Heart left ventricle (tissue), 16 donors: ENCODE results near the gene IFNL4. TPM values are rescaled to one million over a fixed set of nuclear protein-coding genes. Genes with fewer than 3 reads are reported as not detected.
"Not testable (repeated sequence)": the region's sequence is repeated elsewhere in the genome, so short reads cannot be mapped to it uniquely, and the experiment has no call there.

Source experiments
- ATAC-seq, 4 donors: fragments of 200-7000 bp; cut with Tn5 transposase; one replicate each; pipeline ENCODE4 v1.9.1; 2020 to 2022; ENCODE audit warnings: moderate library complexity in 4 of 4, mild to moderate bottlenecking in 3 of 4, moderate number of reproducible peaks in 1 of 4
- DNase-seq, 5 donors: peaks; one replicate each; pipeline ENCODE4 v3.0.0-alpha.2; 2020
- H3K27ac ChIP-seq, 12 donors: fragments of 200-600 bp; sonication (generic) in 4 of 12; one replicate each; pipeline versions ENCODE4 v1.5.0 to v1.8.0; 2016 to 2022; ENCODE audit warnings: mild to moderate bottlenecking in 2 of 12
- H3K27me3 ChIP-seq, 9 donors: fragments of 200-600 bp; sonication (generic) in 2 of 9; one replicate each; pipeline versions ENCODE4 v1.5.1 to v1.8.0; 2016 to 2022; ENCODE audit warnings: mild to moderate bottlenecking in 3 of 9
- H3K36me3 ChIP-seq, 9 donors: fragments of 200-600 bp; sonication (generic) in 2 of 9; one replicate each; pipeline versions ENCODE4 v1.5.0 to v1.8.0; 2018 to 2022; ENCODE audit warnings: mild to moderate bottlenecking in 2 of 9
- H3K4me1 ChIP-seq, 12 donors: fragments of 200-600 bp; sonication (generic) in 4 of 12; one replicate each; pipeline versions ENCODE4 v1.5.0 to v1.8.0; 2016 to 2022; ENCODE audit warnings: mild to moderate bottlenecking in 3 of 12
- H3K4me3 ChIP-seq, 12 donors: fragments of 200-600 bp; sonication (generic) in 4 of 12; one replicate each; pipeline versions ENCODE4 v1.5.0 to v1.8.0; 2017 to 2022; ENCODE audit warnings: mild to moderate bottlenecking in 9 of 12, moderate library complexity in 4 of 12
- H3K9me3 ChIP-seq, 12 donors: fragments of 200-600 bp; sonication (generic) in 4 of 12; one replicate each; pipeline versions ENCODE4 v1.5.0 to v1.8.0; 2016 to 2022; ENCODE audit warnings: mild to moderate bottlenecking in 1 of 12
- POLR2A ChIP-seq, 2 donors: fragments of 450-650 bp; IDR thresholded peaks; one replicate each; pipeline ENCODE4 v1.6.1; 2017; ENCODE audit warnings: antibody characterized with exemption in 2 of 2, mild to moderate bottlenecking in 2 of 2, moderate library complexity in 2 of 2
- WGBS, 4 donors: extraction: QIAGEN DNeasy Blood & Tissue Kit in 2 of 4; methylation state at CpG; one replicate each; pipeline versions ENCODE4 v1.1.5 to v1.1.7; 2013 to 2018; 5-methylcytosine and 5-hydroxymethylcytosine counted together
- intact Hi-C, 10 donors: fragments of 100-400 bp; cut with DNase I; formaldehyde crosslinking; loops; one replicate each; pipeline versions ENCODE4 v1.11.1 to v1.14.2; 2022
- polyA plus RNA-seq, 2 donors: library from polyadenylated mRNA; stranded (reverse); fragments of 200-250 nt; gene quantifications; one replicate each; pipeline ENCODE4 v1.2.3, GENCODE V29; 2013
- total RNA-seq, 9 donors: library from RNA; depleted of rRNA in 2 of 9; stranded (reverse); fragments of >200 nt in 2 of 9; fragmentation: NEBNext Ultra II Directional in 3 of 9; extraction: Animal tissue kit (Norgen Biotek cat#: 25700) in 3 of 9; gene quantifications; one replicate each; pipeline versions ENCODE4 v1.1.0 to v1.2.4, GENCODE V29; 2016 to 2023
- TF ChIP-seq, protein P1 (sequence below), 12 donors: fragments of 200-600 bp; sonication (generic) in 4 of 12; IDR thresholded peaks; one replicate each; pipeline versions ENCODE4 v1.5.0 to v1.8.0; 2018 to 2022; ENCODE audit warnings: antibody characterized with exemption in 12 of 12, mild to moderate bottlenecking in 5 of 12
- donor health status: ischemic (EF 13 %, LVEDD 7.1; RV severe dilation, severe dysfunction).
- donor health status: healthy with polysubstance abuse.
- donor health status: DM: no; HTN: yes; CAD: no.
- donor health status: DM: no; HTN: no; CAD: no.
- donor health status: ischemic (EF 25% LVEDD 6.9; RV normal size, moderate dysfunction).
- donor health status: ischemic (EF 25% LVEDD 5.7; RV mildly dilated, moderate dysfunction).
- donor health status: healthy.
- donor health status: DM: yes; HTN: yes; CAD: no.
- donor health status: ischemic (EF 35%, LVEDD 5.7; RV mildly dilated, moderate dysfunction).
- donor health status: nonischemic (EF 11% LVEDD 7.7; RV severe dilation, severe dysfunction).
- donor health status: DM: yes; HTN: yes; CAD: no.
- donor health status: PGD.
- donor health status: ischemic (EF 29% LVEDD 5.4; RV normal size, mild dysfunction).
- donor health status: nonischemic (EF 23%, LVEDD 6.1; RV moderate dilation, normal function).

Gene IFNL4
- total and polyA plus RNA-seq, 11 donors = not detected

DNA sequence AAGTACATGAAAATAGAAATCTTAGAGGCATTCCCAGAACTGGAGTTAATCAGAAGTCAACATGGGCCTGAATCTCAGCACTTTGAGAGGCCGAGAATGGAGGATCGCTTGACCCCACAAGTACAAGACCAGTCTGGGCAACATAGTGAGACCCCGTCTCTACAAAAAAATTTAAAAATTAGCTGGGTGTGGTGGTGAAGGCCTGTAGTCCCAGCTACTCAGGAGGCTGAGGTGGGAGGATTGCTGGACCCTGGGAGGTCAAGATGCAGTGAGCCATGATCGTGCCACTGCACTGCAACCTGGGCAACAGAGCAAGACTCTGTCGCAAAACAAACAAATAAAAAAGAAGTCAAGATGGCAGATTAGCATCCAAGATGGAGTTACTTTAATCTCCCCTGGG, 28.1 kb upstream of the IFNL4 start:
- Histone ChIP-seq H3K36me3 (no peaks in the 10 kb centered on the region), H3K4me1 (no peaks in the 10 kb centered on the region), H3K27ac (no peak overlapping the region), H3K27me3 (peaks cover 0 to 20% (median 4%) of the 10 kb centered on the region in 9 donors), H3K4me3 (no peak overlapping the region), H3K9me3 (peaks cover 0 to 9% (median 1%) of the 10 kb centered on the region in 12 donors)
- 90 to 95% (median 93%) methylated on average over 5 of the region's 5 CpGs for WGBS, 4 donors
- no peak for ATAC-seq
- intact Hi-C loops = no loop called here
- TF ChIP-seq, protein P1, sequence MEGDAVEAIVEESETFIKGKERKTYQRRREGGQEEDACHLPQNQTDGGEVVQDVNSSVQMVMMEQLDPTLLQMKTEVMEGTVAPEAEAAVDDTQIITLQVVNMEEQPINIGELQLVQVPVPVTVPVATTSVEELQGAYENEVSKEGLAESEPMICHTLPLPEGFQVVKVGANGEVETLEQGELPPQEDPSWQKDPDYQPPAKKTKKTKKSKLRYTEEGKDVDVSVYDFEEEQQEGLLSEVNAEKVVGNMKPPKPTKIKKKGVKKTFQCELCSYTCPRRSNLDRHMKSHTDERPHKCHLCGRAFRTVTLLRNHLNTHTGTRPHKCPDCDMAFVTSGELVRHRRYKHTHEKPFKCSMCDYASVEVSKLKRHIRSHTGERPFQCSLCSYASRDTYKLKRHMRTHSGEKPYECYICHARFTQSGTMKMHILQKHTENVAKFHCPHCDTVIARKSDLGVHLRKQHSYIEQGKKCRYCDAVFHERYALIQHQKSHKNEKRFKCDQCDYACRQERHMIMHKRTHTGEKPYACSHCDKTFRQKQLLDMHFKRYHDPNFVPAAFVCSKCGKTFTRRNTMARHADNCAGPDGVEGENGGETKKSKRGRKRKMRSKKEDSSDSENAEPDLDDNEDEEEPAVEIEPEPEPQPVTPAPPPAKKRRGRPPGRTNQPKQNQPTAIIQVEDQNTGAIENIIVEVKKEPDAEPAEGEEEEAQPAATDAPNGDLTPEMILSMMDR (IDR thresholded peaks at IDR 0.05) = no peak
- no peak for TF ChIP-seq POLR2A (IDR thresholded peaks at IDR 0.05)
- DNase-seq = no peak

DNA sequence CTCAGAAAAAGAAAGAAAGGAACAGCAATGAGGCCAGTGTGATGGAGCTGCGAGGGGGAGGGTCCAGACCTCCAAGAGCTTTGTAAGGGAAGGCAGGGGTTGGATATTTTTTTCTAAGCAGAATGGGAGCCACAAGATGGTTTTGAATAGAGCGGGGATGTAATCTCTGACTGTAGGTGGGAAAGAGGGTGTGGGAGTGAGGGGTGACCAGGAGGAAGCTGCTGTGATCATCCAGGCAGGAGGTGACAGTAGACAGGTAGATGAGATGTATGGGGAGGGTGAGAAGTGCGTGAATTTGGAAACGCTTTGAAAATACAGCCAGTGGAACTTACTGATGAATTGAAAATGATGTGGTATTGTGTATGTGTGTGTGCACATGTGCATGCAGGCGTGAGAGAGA, 26.9 kb upstream of the IFNL4 start:
- intact Hi-C loops = no loop called here
- WGBS, 4 donors = 71 to 83% (median 76%) methylated on average over 5 of the region's 5 CpGs
- Histone ChIP-seq H3K27ac (no peak overlapping the region), H3K9me3 (no peaks in the 10 kb centered on the region), H3K4me1 (no peaks in the 10 kb centered on the region), H3K27me3 (peaks cover 0 to 27% (median 4%) of the 10 kb centered on the region in 9 donors), H3K36me3 (no peaks in the 10 kb centered on the region), H3K4me3 (no peak overlapping the region)
- DNase-seq = no peak
- TF ChIP-seq, protein P1 (IDR thresholded peaks at IDR 0.05) = no peak
- no peak for TF ChIP-seq POLR2A (IDR thresholded peaks at IDR 0.05)
- no peak for ATAC-seq

GRCh38 chr19:39273859-39274258, 25.2 kb upstream of the IFNL4 start:
- ATAC-seq, H3K4me1 ChIP-seq, DNase-seq, intact Hi-C loops, H3K27ac ChIP-seq, H3K36me3 ChIP-seq, H3K9me3 ChIP-seq, H3K4me3 ChIP-seq: not testable (repeated sequence)
- WGBS, 4 donors = 81 to 87% (median 84%) methylated on average over 5 of the region's 5 CpGs
- H3K27me3 ChIP-seq = peaks cover 0 to 34% (median 4%) of the 10 kb centered on the region in 9 donors

DNA sequence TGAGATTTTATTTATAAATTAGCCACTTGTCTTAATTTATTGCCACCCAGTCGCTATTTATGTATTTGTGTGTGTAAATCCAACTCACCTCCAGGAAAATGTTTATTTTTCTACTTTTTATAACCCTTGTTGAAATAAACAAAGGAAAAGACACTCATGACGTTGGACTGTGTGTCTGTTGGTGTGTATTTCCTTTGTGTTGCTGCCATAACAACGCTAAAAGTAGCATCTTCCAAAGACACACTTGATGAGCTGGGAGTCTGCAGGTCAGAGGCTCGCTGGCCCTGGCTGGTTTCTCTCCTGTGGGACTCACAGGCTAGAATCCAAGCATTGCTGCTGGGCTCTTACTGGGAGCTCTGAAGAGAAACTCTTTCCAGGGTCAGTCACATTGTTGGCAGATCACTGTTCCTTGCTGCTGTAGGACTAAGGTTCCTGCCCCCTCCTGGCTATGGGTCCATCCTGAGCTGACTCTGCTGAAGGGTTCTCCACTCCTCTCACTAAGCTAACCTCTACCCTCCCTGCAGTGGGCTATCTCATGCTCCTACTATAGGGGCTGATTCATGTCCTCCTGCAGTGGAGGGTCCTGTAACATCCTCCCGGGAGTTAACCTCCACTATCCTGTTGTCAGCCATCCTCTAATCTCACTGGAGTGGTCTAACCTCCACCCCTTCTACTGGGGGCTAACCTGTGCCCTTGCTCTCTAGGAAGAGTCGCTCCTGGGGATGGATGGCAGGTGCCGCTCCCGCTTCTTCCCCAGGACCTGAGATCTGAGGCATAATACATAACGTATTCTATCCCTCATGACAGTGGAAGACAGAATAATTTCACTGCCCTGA, 21.6 kb upstream of the IFNL4 start:
- WGBS, 4 donors = 68 to 77% (median 74%) methylated on average over 9 of the region's 9 CpGs
- Histone ChIP-seq H3K9me3 (no peaks in the 10 kb centered on the region), H3K27ac (no peak overlapping the region), H3K4me3 (no peak overlapping the region), H3K36me3 (no peaks in the 10 kb centered on the region), H3K27me3 (peaks cover under 1 to 33% (median 6%) of the 10 kb centered on the region in 9 donors), H3K4me1 (peaks cover 0 to 3% (median 0%) of the 10 kb centered on the region in 12 donors)
- ATAC-seq (no peak), DNase-seq (no peak)
- intact Hi-C loops = no loop called here
- no peak for TF ChIP-seq POLR2A (IDR thresholded peaks at IDR 0.05)
- TF ChIP-seq, protein P1 (IDR thresholded peaks at IDR 0.05) = no peak

DNA sequence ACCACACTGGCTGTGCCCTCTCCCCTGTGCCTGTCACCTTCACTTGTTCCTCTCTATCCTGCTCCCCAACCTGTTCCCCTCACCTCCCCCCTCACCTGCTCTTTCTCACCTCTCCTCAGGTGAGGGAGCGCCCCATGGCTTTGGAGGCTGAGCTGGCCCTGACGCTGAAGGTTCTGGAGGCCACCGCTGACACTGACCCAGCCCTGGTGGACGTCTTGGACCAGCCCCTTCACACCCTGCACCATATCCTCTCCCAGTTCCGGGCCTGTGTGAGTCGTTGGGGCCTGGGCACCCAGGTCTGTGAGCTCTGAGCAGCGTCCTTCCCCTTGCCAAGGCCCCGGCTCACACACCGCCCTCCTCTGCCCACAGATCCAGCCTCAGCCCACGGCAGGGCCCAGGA, 20.7 kb upstream of the IFNL4 start:
- ATAC-seq, H3K4me3 ChIP-seq, DNase-seq, H3K36me3 ChIP-seq, H3K27ac ChIP-seq, intact Hi-C loops, H3K9me3 ChIP-seq: not testable (repeated sequence)
- Histone ChIP-seq H3K4me1 (peaks cover 0 to 12% (median 0%) of the 10 kb centered on the region in 12 donors), H3K27me3 (peaks cover 9 to 42% (median 14%) of the 10 kb centered on the region in 9 donors)
- 69 to 81% (median 72%) methylated on average over 6 to 10 of the region's 10 CpGs for WGBS, 4 donors

- ATAC-seq = not testable (repeated sequence)
- 65 to 78% (median 69%) methylated on average over 8 to 10 of the region's 10 CpGs for WGBS, 4 donors
- peaks cover 16 to 49% (median 21%) of the 10 kb centered on the region in 9 donors for H3K27me3 ChIP-seq
These were observed 20.0 kb upstream of the IFNL4 start for GRCh38 chr19:39268531-39269223.

GRCh38 chr19:39268085-39268484, 19.4 kb upstream of the IFNL4 start, which contains the start of gene IFNL2:
Gene IFNL2, plus strand, starts transcription at chr19:39268396. Its CDS starts 173 bp downstream, at chr19:39268569.
- DNase-seq, H3K4me3 ChIP-seq, H3K36me3 ChIP-seq, ATAC-seq, H3K9me3 ChIP-seq, H3K27ac ChIP-seq, intact Hi-C loops: not testable (repeated sequence)
- WGBS, 4 donors = no CpG with 5 or more reads among the region's 1 CpG
- peaks cover 0 to 18% (median 0%) of the 10 kb centered on the region in 12 donors for H3K4me1 ChIP-seq
- H3K27me3 ChIP-seq = peaks cover 18 to 55% (median 27%) of the 10 kb centered on the region in 9 donors

More at GRCh38 chr19:39268531-39269223, 20.0 kb upstream of the IFNL4 start:
- intact Hi-C loops, DNase-seq, H3K36me3 ChIP-seq, H3K27ac ChIP-seq, H3K9me3 ChIP-seq, H3K4me3 ChIP-seq: not testable (repeated sequence)
- H3K4me1 ChIP-seq = peaks cover 0 to 18% (median 0%) of the 10 kb centered on the region in 12 donors
